GM10266 (cell line): ENCODE data around the gene DRICH1.

ENCODE experiments used
- DNase-seq: peaks from one replicate; pipeline ENCODE4 v3.0.0; 2012; ENCODE audit errors: extremely low spot score
- TF ChIP-seq, protein P1 (sequence below): IDR thresholded peaks from 2 replicates; pipeline ENCODE4 v1.5.1; 2012; ENCODE audit warnings: mild to moderate bottlenecking, low read depth; ENCODE audit not compliant: control insufficient read depth, insufficient read depth; ENCODE audit errors: missing control alignments

The DRICH1 gene

DNA sequence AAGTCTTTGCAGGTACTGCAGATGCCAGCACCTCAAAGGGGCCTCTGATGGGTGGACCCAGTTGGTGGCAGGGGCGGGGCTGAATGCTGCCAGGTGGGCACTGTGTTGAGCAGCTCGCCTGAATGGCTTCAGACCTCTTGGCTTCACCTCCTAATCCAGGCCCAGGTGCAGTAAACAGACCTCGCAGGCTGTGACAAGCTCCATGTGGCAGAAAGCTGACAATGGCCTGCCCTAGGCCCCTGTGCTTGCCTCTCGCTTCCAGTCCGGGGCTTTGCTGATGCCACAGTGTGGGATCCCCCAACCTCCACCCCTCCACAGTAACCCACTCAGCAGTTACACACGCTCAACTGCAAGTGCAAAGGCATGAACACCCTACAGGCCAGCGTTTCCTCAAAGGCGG is 61.4 kb downstream of the DRICH1 start:
- TF ChIP-seq, protein P1, sequence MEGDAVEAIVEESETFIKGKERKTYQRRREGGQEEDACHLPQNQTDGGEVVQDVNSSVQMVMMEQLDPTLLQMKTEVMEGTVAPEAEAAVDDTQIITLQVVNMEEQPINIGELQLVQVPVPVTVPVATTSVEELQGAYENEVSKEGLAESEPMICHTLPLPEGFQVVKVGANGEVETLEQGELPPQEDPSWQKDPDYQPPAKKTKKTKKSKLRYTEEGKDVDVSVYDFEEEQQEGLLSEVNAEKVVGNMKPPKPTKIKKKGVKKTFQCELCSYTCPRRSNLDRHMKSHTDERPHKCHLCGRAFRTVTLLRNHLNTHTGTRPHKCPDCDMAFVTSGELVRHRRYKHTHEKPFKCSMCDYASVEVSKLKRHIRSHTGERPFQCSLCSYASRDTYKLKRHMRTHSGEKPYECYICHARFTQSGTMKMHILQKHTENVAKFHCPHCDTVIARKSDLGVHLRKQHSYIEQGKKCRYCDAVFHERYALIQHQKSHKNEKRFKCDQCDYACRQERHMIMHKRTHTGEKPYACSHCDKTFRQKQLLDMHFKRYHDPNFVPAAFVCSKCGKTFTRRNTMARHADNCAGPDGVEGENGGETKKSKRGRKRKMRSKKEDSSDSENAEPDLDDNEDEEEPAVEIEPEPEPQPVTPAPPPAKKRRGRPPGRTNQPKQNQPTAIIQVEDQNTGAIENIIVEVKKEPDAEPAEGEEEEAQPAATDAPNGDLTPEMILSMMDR: no peak
- DNase-seq: no peak

DNA sequence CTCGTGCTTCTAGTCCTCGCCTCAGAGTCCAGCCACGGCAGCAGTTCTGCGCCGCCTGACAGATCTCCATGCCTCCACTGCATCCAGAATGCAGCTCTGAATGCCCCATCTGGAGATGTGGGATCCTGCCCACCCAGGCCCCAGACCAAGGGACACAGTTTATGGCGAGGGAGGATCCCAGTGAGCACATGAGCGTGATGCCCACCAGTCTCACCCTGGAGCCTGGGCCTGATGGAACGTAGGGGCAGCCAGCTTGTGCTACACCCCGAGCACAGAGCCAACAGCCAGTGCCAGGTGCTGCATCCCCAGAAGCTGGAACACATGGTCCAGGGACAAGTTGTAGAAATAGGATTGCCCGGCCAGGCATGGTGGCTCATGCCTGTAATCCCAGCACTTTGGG is 62.4 kb downstream of the DRICH1 start:
- TF ChIP-seq, protein P1: no peak
- DNase-seq: peak; percentile 5

DNA sequence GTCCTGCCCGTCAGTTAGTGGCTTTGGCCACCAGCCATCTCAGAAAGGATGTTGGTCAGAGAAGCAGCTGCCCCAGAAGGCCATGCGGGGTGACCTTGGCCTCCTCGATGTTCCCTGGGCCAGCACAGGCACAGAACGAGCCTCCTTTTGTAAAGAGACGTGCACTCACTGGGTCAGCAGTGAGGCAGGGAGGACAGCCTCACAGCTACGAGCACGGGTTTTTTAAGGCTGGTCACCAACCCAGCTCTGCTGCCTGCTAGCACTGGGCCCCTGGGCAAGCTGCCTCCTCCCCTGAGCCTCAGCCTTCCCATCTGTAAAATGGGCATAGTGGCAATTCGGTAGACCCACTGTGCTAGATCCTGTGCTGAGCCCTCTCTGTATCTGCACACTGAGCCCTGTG is 62.8 kb downstream of the DRICH1 start:
- DNase-seq: no peak
- TF ChIP-seq, protein P1: no peak

DNA sequence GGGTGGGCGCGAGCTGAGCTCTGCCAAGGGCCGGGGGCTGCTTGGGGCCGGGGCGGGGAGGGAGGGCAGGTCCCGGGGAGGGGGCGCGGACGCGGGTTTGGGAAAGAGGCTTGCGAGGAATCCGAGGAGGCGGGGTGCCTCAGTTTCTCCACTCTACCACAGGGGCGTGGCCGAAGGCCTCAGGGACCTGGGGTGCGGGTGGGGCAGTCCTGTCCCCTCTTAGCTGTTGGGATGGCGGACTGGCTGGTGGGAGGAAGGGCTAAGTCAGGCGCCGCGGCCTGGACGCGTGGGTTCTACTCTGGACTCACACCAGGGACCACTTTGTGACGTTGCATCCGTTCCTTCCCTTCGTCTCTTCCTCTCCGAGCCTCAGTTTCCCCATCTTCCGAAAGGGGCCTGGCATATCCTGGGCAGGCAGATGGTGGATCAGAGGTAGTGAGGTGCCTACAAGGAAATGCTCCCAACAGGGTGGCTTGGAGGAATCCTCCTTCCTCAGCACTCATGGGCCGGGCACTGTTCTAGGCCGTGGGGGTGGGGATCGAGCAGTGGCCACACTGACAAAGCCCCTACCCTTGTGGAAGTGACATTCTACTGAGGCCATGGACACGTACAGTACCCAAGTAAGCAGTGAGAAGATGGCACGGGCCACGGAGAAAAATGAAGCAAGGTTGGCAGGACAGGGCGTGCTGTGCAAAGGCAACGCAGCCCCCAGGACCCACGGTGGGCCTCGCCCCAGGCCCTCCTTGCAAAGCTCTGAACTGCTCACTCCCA is 65.2 kb downstream of the DRICH1 start:
- TF ChIP-seq, protein P1: no peak
- peak; percentile 23 for DNase-seq

DNA sequence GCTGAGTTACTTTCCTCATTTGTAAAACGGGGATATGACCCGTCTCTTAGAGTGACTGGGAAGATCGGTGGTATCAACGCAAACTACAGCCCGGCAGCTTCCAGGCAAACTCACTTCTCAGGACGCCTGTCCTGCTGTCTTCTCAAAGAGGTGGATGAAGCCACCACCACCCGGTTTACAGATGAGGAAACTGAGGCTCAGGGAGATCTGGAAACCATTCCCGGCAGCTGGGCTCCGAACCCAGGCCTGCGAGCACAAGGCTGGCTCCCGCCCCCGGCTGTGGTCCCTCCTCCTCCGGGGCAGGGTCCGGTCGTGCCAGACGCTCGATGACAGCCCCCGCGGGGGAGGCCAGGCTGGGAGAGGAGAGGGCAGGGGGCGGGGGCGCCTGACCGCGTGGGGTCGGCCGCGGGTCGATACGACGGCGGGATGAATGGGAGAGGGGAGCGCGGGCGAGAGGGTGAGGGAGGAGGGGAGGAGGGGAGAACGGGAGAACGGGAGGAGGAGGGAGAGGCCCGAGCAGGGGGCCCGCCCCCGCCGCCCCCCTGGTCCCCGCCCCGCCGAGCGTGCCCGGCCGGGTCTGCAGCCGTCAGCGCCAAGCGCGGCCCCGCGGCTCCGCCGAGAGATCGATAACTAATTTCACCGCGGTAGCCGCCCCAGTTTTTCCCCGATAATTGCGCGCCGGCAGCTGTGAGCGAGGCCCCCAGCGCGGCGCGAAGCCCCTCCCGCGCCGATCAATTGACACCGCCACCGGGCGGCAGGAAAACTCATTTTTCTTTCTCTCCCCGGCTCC is 66.0 kb downstream of the DRICH1 start:
- peak; percentile 18 for DNase-seq
- TF ChIP-seq, protein P1: no peak

DNA sequence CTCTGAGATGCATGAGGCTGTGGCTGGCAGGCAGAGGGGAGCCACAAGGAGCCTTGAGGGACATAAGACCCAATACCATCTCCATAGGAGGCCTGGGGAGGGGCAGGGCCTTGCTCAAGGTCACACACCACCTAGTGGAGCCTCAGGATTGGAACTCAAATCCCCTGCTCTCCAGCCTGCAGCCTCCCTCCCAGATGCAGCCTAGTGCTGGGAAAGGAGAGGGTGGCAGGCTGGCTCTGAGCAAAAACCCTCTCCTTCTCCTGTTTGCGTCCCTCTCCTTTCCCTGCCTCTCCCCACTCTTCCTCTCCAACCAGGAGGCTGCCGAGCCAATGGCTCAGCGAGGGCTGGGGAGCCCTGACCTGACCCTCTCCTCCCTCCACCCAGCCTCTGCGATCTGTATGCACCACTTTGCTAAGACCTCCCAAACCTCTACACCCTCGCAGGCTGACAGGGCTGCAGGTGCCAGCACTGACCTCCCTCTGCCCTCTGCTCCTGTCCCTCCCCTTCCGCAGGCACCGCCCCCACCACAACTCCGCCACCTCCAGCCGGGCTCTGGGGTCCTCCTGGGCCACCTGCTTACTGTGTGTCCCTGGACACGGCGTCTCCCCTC is 66.7 kb downstream of the DRICH1 start:
- TF ChIP-seq, protein P1: no peak
- DNase-seq: peak; percentile 40
